Measurements from ENCODE around the gene NRBP1.
"Not testable (repeated sequence)": the region's sequence is repeated elsewhere in the genome, so short reads cannot be mapped to it uniquely, and the experiment has no call there.

NRBP1 gene

GRCh38 chr2:27421660-27422250 is 6.7 kb upstream of the NRBP1 start:
- no peak for DNase-seq (ENCODE audit: low spot score)

GRCh38 chr2:27422958-27423357 is 5.5 kb upstream of the NRBP1 start:
- DNase-seq (ENCODE audit: low spot score), result no peak

- not testable (repeated sequence) for DNase-seq (ENCODE audit: low spot score)
Measured at GRCh38 chr2:27425039-27425438, 3.4 kb upstream of the NRBP1 start.

GRCh38 chr2:27427863-27428212 is 593 bp upstream of the NRBP1 start:
- DNase-seq (ENCODE audit: low spot score), result no peak

GRCh38 chr2:27428978-27429541 is 629 bp downstream of the NRBP1 start:
- DNase-seq (ENCODE audit: low spot score), result peak; percentile 96

GRCh38 chr2:27431395-27431794 is 3.0 kb downstream of the NRBP1 start:
- no peak for DNase-seq (ENCODE audit: low spot score)

- no peak for DNase-seq (ENCODE audit: low spot score)
Measured at GRCh38 chr2:27435628-27436027, 7.2 kb downstream of the NRBP1 start.

GRCh38 chr2:27441226-27441926 is 12.9 kb downstream of the NRBP1 start:
- no peak for DNase-seq (ENCODE audit: low spot score)

- DNase-seq (ENCODE audit: low spot score), result peak; percentile 100
Measured at GRCh38 chr2:27441958-27442919, 13.8 kb downstream of the NRBP1 start, which contains the start of gene KRTCAP3. KRTCAP3 (plus strand) TSS chr2:27442381; CDS start chr2:27442413, 32 bp downstream.

GRCh38 chr2:27442920-27443282 is 14.5 kb downstream of the NRBP1 start:
- DNase-seq (ENCODE audit: low spot score), result no peak

- DNase-seq (ENCODE audit: low spot score), result no peak
Measured at GRCh38 chr2:27445155-27445554, 16.7 kb downstream of the NRBP1 start.

- DNase-seq (ENCODE audit: low spot score), result no peak
Measured at GRCh38 chr2:27445615-27446014, 17.2 kb downstream of the NRBP1 start.

GRCh38 chr2:27446057-27446456 is 17.6 kb downstream of the NRBP1 start:
- peak; percentile 32 for DNase-seq (ENCODE audit: low spot score)

- no peak for DNase-seq (ENCODE audit: low spot score)
Measured at GRCh38 chr2:27448381-27448780, 19.9 kb downstream of the NRBP1 start.

GRCh38 chr2:27451095-27451494 is 22.7 kb downstream of the NRBP1 start:
- no peak for DNase-seq (ENCODE audit: low spot score)

GRCh38 chr2:27453968-27454367 is 25.5 kb downstream of the NRBP1 start:
- no peak for DNase-seq (ENCODE audit: low spot score)

- DNase-seq (ENCODE audit: low spot score), result no peak
Measured at GRCh38 chr2:27461118-27461517, 32.7 kb downstream of the NRBP1 start.

- no peak for DNase-seq (ENCODE audit: low spot score)
Measured at GRCh38 chr2:27464443-27464842, 36.0 kb downstream of the NRBP1 start.

- no peak for DNase-seq (ENCODE audit: low spot score)
Measured at GRCh38 chr2:27471961-27472360, 43.5 kb downstream of the NRBP1 start.

- no peak for DNase-seq (ENCODE audit: low spot score)
Measured at GRCh38 chr2:27485496-27485895, 57.1 kb downstream of the NRBP1 start.

GRCh38 chr2:27489118-27489497 is 60.7 kb downstream of the NRBP1 start:
- no peak for DNase-seq (ENCODE audit: low spot score)
